Endothelial cell of umbilical vein (primary cell): Measurements from ENCODE around the gene LTB4R. TPM values are rescaled to one million over a fixed set of nuclear protein-coding genes. Genes with fewer than 3 reads are reported as not detected.

Source experiments
- BruUV-seq: library from RNA; stranded (reverse); fragments of 400-500 nt; replicated peaks from 2 replicates; lab custom pipeline; 2021; lab: Mats Ljungman, UMichigan
- CTCF ChIA-PET: fragments of 300-600, 350-600 bp; sonication (Branson Sonifier 250); formaldehyde crosslinking; loops from one replicate; lab custom pipeline; 2021; ENCODE audit warnings: antibody characterized with exemption, inconsistent platforms; lab: Charles Lee
- POLR2A ChIA-PET: fragments of 300-600, 350-600 bp; sonication (Branson Sonifier 250); formaldehyde crosslinking; loops from one replicate; lab custom pipeline; 2021; ENCODE audit warnings: antibody characterized with exemption, inconsistent platforms; lab: Charles Lee
- DNase-seq: peaks from one replicate; pipeline ENCODE4 v3.0.0-alpha.2; 2011; ENCODE audit warnings: low read depth, low spot score
- FAIRE-seq: peaks from 2 replicates; lab custom pipeline; 2011; peaks lifted over from hg19 to GRCh38; lab: Jason Lieb, UNC
- H2AFZ ChIP-seq: 2 replicates; pipeline ENCODE4 v1.6.0; 2012; ENCODE audit warnings: low read depth, low read length, control low read depth, inconsistent platforms
- H3K27ac ChIP-seq: 2 replicates; pipeline ENCODE4 v1.5.1; 2011; ENCODE audit warnings: low read depth, mild to moderate bottlenecking, control low read depth, low read length, moderate library complexity; ENCODE audit not compliant: insufficient read depth
- H3K27me3 ChIP-seq, 2 experiments: 2 replicates each; pipeline versions ENCODE4 v1.6.0 to v1.6.1; 2011; ENCODE audit warnings: low read length in 2 of 2, mixed read lengths in 1 of 2; ENCODE audit not compliant: control insufficient read depth in 2 of 2, insufficient read depth in 2 of 2
- H3K36me3 ChIP-seq, 2 experiments: 2 replicates in 1 of 2; 3 replicates in 1 of 2; pipeline ENCODE4 v1.5.1; 2011; ENCODE audit warnings: low read length in 2 of 2, mild to moderate bottlenecking in 1 of 2, moderate library complexity in 1 of 2; ENCODE audit not compliant: control insufficient read depth in 2 of 2, insufficient read depth in 2 of 2; ENCODE audit errors: extremely low read depth in 1 of 2
- H3K4me1 ChIP-seq: 3 replicates; pipeline ENCODE4 v1.5.1; 2011; ENCODE audit warnings: mild to moderate bottlenecking, low read length; ENCODE audit not compliant: control insufficient read depth, insufficient read depth; ENCODE audit errors: extremely low read depth
- H3K4me2 ChIP-seq: 2 replicates; pipeline ENCODE4 v1.6.1; 2011; ENCODE audit warnings: low read length, control low read depth, mixed read lengths; ENCODE audit not compliant: insufficient read depth
- H3K4me3 ChIP-seq, 3 experiments: fragments of 200-600 bp in 1 of 3; sonication (generic), shearing (Covaris generic) in 1 of 3; replicated peaks in 1 of 3; 2 replicates each; pipeline ENCODE4 v1.5.1; 2011 to 2016; ENCODE audit warnings: control low read depth in 3 of 3, low read length in 3 of 3, mild to moderate bottlenecking in 2 of 3, inconsistent platforms in 1 of 3, low read depth in 1 of 3, moderate library complexity in 1 of 3; ENCODE audit not compliant: insufficient read depth in 1 of 3
- H3K79me2 ChIP-seq: 2 replicates; pipeline ENCODE4 v1.6.0; 2012; ENCODE audit warnings: low read length, inconsistent platforms; ENCODE audit not compliant: control insufficient read depth, insufficient read depth
- H3K9ac ChIP-seq: replicated peaks from 2 replicates; pipeline ENCODE3; 2011; ENCODE audit warnings: low read length, control low read depth; ENCODE audit not compliant: insufficient read depth; ENCODE audit errors: extremely low read depth
- H3K9me1 ChIP-seq: replicated peaks from 3 replicates; pipeline ENCODE4 v1.6.0; 2011; ENCODE audit warnings: mild to moderate bottlenecking, low read length; ENCODE audit not compliant: control insufficient read depth, insufficient read depth; ENCODE audit errors: extremely low read depth
- H3K9me3 ChIP-seq: replicated peaks from 2 replicates; pipeline ENCODE4 v1.5.1; 2012; ENCODE audit warnings: low read length, inconsistent platforms; ENCODE audit not compliant: control insufficient read depth, insufficient read depth
- H4K20me1 ChIP-seq: replicated peaks from 2 replicates; pipeline ENCODE3; 2011; ENCODE audit warnings: mild to moderate bottlenecking, low read length; ENCODE audit not compliant: control insufficient read depth, insufficient read depth; ENCODE audit errors: extremely low read depth
- CTCF ChIP-seq, 2 donors: IDR thresholded peaks; 1 replicate in 1 of 2; 2 replicates in 1 of 2; pipeline ENCODE4 v1.5.1; 2011; ENCODE audit warnings: low read length in 2 of 2, mild to moderate bottlenecking in 2 of 2, moderate library complexity in 2 of 2, control low read depth in 1 of 2, inconsistent platforms in 1 of 2, low read depth in 1 of 2; ENCODE audit not compliant: insufficient read depth in 1 of 2; ENCODE audit errors: extremely low read depth in 1 of 2
- EZH2 ChIP-seq: IDR thresholded peaks from 2 replicates; pipeline ENCODE4 v1.6.1; 2012; ENCODE audit warnings: borderline replicate concordance, low read depth, mild to moderate bottlenecking, moderate library complexity, low read length, inconsistent platforms; ENCODE audit not compliant: severe bottlenecking
- FOS ChIP-seq: IDR thresholded peaks from 2 replicates; pipeline ENCODE4 v1.6.1; 2011; ENCODE audit warnings: mild to moderate bottlenecking, low read length, moderate library complexity, borderline replicate concordance; ENCODE audit not compliant: insufficient read depth
- GATA2 ChIP-seq: IDR thresholded peaks from 2 replicates; pipeline ENCODE4 v1.7.0; 2011; ENCODE audit warnings: low read depth, mild to moderate bottlenecking, moderate library complexity, mixed read lengths, low read length; ENCODE audit not compliant: insufficient read length, insufficient read depth
- JUN ChIP-seq: IDR thresholded peaks from 2 replicates; pipeline ENCODE4 v1.6.1; 2011; ENCODE audit warnings: borderline replicate concordance, low read depth; ENCODE audit not compliant: insufficient read length, insufficient read depth
- MAX ChIP-seq: IDR thresholded peaks from 2 replicates; pipeline ENCODE4 v1.6.1; 2011; ENCODE audit not compliant: insufficient read depth, insufficient read length
- MYC ChIP-seq: IDR thresholded peaks from one replicate; pipeline ENCODE4 v1.6.1; 2011; ENCODE audit warnings: mild to moderate bottlenecking, low read depth, low read length
- POLR2AphosphoS5 ChIP-seq: IDR thresholded peaks from 2 replicates; pipeline ENCODE4 v1.6.1; 2012; ENCODE audit warnings: low read depth, mild to moderate bottlenecking, control low read depth, low read length, moderate library complexity; ENCODE audit not compliant: insufficient read depth
- dilution Hi-C: fragments of 300-500 bp; cut with MboI; formaldehyde crosslinking; loops from one replicate; pipeline ENCODE4 v1.15.0; 2019; ENCODE audit warnings: low sequenced_read_pairs; ENCODE audit not compliant: extremely low pct_ligation_motif_present
- intact Hi-C: fragments of 100-400 bp; cut with micrococcal nuclease; formaldehyde crosslinking; loops from one replicate; pipeline ENCODE4 v1.10.0; 2022
- polyA plus RNA-seq, 4 experiments: library from polyadenylated mRNA; depleted of rRNA in 3 of 4; stranded (reverse) in 3 of 4; unstranded in 1 of 4; fragments of >200 nt; gene quantifications; 2 replicates each; pipeline versions ENCODE4 v1.2.1 to v1.2.3, GENCODE V29; 2011 to 2012; ENCODE audit warnings: missing spikeins in 1 of 4
- total RNA-seq: library from RNA; stranded (reverse); gene quantifications from 2 replicates; pipeline ENCODE4 v1.2.3, GENCODE V29; 2021

Gene LTB4R
- total and polyA plus RNA-seq, 2 donors (not counting 3 experiments of a cell fraction or from before 2014, with no cell fraction given) = 9.1 to 10.5 TPM

- DNase-seq = no peak
- Histone ChIP-seq H4K20me1 (no peaks in the 10 kb centered on the region), H3K9me3 (no peaks in the 10 kb centered on the region), H3K27ac (no peak overlapping the region), H3K9me1 (no peaks in the 10 kb centered on the region), H3K36me3 (peaks cover 1 to 17% of the 10 kb centered on the region in 2 experiments), H3K4me1 (no peaks in the 10 kb centered on the region), H2AFZ (no peak overlapping the region), H3K79me2 (no peaks in the 10 kb centered on the region), H3K27me3 (no peaks in the 10 kb centered on the region), H3K9ac (no peak overlapping the region), H3K4me3 (no peak overlapping the region), H3K4me2 (no peak overlapping the region)
- intact Hi-C loops = no loop called here
- TF ChIP-seq CTCF (IDR thresholded peaks at IDR 0.05; ENCODE audit: extremely low read depth in 1 of 2, insufficient read depth in 1 of 2, low read depth in 1 of 2, low read length in 2 of 2) (no peak), GATA2 (no peak), POLR2AphosphoS5 (no peak), MAX (no peak), EZH2 (no peak), FOS (no peak), MYC (no peak), JUN (no peak)
- POLR2A ChIA-PET = no interaction called here
- dilution Hi-C loops = no loop called here
- CTCF ChIA-PET = interaction anchor here (0.8 to 3.5 kb wide), 4 partner anchors 17 to 120 kb away, joined by 3 to 16 read pairs (median 4); partner anchors contain the start of genes CIDEB and MDP1
- BruUV-seq = no TSS peak
- no peak for FAIRE-seq
These were observed 20.6 kb upstream of the LTB4R start for GRCh38 chr14:24290746-24291145.
